Measurements from ENCODE around the gene TGFBRAP1. TPM values are rescaled to one million over a fixed set of nuclear protein-coding genes. Genes with fewer than 3 reads are reported as not detected.

The TGFBRAP1 gene
- total and polyA plus RNA-seq, 9 of the 15 experiments (the other 6 are each of a cell fraction or from before 2014, with no cell fraction given), result 3.7 to 18.0 (median 11.0) TPM

GRCh38 chr2:105369777-105370690, 40.5 kb upstream of the TGFBRAP1 start (continued):
- TF ChIP-seq SAFB (IDR thresholded peaks at IDR 0.05; ENCODE audit: borderline replicate concordance, low read depth, low read length) (no peak), HNRNPLL (IDR thresholded peaks at IDR 0.05; ENCODE audit: low read depth, low read length, poor library complexity, severe bottlenecking) (no peak), PBX2 (CRISPR knock-in tag; IDR thresholded peaks at IDR 0.05; ENCODE audit: low read depth) (no peak), PBX2 (tag; conservative IDR thresholded peaks at IDR 0.05; ENCODE audit: low read depth) (no peak), FOSL1 (tag; conservative IDR thresholded peaks at IDR 0.05) (no peak), ZNF224 (CRISPR knock-in tag; IDR thresholded peaks at IDR 0.05) (no peak), TAF1 (IDR thresholded peaks at IDR 0.05; ENCODE audit: control insufficient read depth, extremely low read depth, insufficient read depth, low read length, severe bottlenecking) (peak; percentile 14), ELF4 (CRISPR knock-in tag; IDR thresholded peaks at IDR 0.05) (no peak), HNRNPUL1 (IDR thresholded peaks at IDR 0.05; ENCODE audit: low read length) (no peak), RBFOX2 (IDR thresholded peaks at IDR 0.05; ENCODE audit: low read depth, low read length) (no peak), RBM22 (IDR thresholded peaks at IDR 0.05; ENCODE audit: low read depth, low read length, poor library complexity, severe bottlenecking) (no peak), MYBL2 (IDR thresholded peaks at IDR 0.05; ENCODE audit: low read depth) (no peak), MYBL2 (CRISPR knock-in tag; IDR thresholded peaks at IDR 0.05; ENCODE audit: borderline replicate concordance) (no peak), NRF1 (conservative IDR thresholded peaks at IDR 0.05 in 1 of 2, IDR thresholded peaks at IDR 0.05 in 1 of 2) (0 out of 4 replicates have a peak, but pooled peaks of 1 of the 2 experiments have one; percentile 23), ZNF592 (IDR thresholded peaks at IDR 0.05) (0 out of 2 replicates have a peak, but pooled peaks have one; percentile 16), PTRF (tag; IDR thresholded peaks at IDR 0.05) (no peak), GATA2 (CRISPR knock-in tag; IDR thresholded peaks at IDR 0.05) (peak; percentile 56)
- TF ChIP-seq, protein P1, sequence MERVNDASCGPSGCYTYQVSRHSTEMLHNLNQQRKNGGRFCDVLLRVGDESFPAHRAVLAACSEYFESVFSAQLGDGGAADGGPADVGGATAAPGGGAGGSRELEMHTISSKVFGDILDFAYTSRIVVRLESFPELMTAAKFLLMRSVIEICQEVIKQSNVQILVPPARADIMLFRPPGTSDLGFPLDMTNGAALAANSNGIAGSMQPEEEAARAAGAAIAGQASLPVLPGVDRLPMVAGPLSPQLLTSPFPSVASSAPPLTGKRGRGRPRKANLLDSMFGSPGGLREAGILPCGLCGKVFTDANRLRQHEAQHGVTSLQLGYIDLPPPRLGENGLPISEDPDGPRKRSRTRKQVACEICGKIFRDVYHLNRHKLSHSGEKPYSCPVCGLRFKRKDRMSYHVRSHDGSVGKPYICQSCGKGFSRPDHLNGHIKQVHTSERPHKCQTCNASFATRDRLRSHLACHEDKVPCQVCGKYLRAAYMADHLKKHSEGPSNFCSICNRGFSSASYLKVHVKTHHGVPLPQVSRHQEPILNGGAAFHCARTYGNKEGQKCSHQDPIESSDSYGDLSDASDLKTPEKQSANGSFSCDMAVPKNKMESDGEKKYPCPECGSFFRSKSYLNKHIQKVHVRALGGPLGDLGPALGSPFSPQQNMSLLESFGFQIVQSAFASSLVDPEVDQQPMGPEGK (CRISPR knock-in tag; IDR thresholded peaks at IDR 0.05; ENCODE audit: borderline replicate concordance), result no peak
